Lower lobe of right lung (tissue), 2 donors: ENCODE results near the gene PSMB5. TPM values are rescaled to one million over a fixed set of nuclear protein-coding genes. Genes with fewer than 3 reads are reported as not detected.

ENCODE experiments used
- ATAC-seq, 2 donors: fragments of 200-7000 bp; cut with Tn5 transposase; one replicate each; pipeline ENCODE4 v1.9.1; 2020 to 2022; ENCODE audit warnings: mild to moderate bottlenecking in 2 of 2, moderate library complexity in 2 of 2
- DNase-seq: peaks from one replicate; pipeline ENCODE4 v3.0.0-alpha.2; 2020
- H3K27ac ChIP-seq: fragments of 200-600 bp; one replicate; pipeline ENCODE4 v1.8.0; 2022
- H3K27me3 ChIP-seq: fragments of 200-600 bp; one replicate; pipeline ENCODE4 v1.8.0; 2022; ENCODE audit warnings: low read depth
- H3K36me3 ChIP-seq: fragments of 200-600 bp; one replicate; pipeline ENCODE4 v1.8.0; 2022; ENCODE audit warnings: mild to moderate bottlenecking
- H3K4me1 ChIP-seq: fragments of 200-600 bp; one replicate; pipeline ENCODE4 v1.8.0; 2022
- H3K4me3 ChIP-seq: fragments of 200-600 bp; one replicate; pipeline ENCODE4 v1.8.0; 2022; ENCODE audit warnings: mild to moderate bottlenecking
- H3K9me3 ChIP-seq: fragments of 200-600 bp; one replicate; pipeline ENCODE4 v1.8.0; 2022
- CTCF ChIP-seq: fragments of 200-600 bp; IDR thresholded peaks from one replicate; pipeline ENCODE4 v1.8.0; 2022; ENCODE audit warnings: antibody characterized with exemption, mild to moderate bottlenecking
- intact Hi-C: fragments of 100-400 bp; cut with DNase I; formaldehyde crosslinking; loops from one replicate; pipeline ENCODE4 v1.11.0; 2022
- total RNA-seq: library from RNA; stranded (reverse); fragmentation: NEBNext Ultra II Directional; extraction: Animal tissue kit (Norgen Biotek cat#: 25700); gene quantifications from one replicate; pipeline ENCODE4 v1.2.1, GENCODE V29; 2021
- donor health status: DM: no; HTN: yes; CAD: no; lungs with severe emphysema.

The PSMB5 gene
- total RNA-seq, 1 donor from 2014 or later, result 71.5 TPM

- intact Hi-C loops, result no loop called here
- Histone ChIP-seq H3K9me3 (no peaks in the 10 kb centered on the region), H3K4me1 (peaks cover 4% of the 10 kb centered on the region), H3K4me3 (no peak overlapping the region), H3K27me3 (no peaks in the 10 kb centered on the region), H3K36me3 (peaks cover 10% of the 10 kb centered on the region), H3K27ac (no peak overlapping the region)
- no peak for TF ChIP-seq CTCF
- DNase-seq (no peak), ATAC-seq (no peak)
Measured at GRCh38 chr14:23000860-23001259, 33.8 kb downstream of the PSMB5 start.

- intact Hi-C loops, result no loop called here
- ATAC-seq, result no peak
- no peak for TF ChIP-seq CTCF
- DNase-seq, result no peak
- H3K4me1 ChIP-seq, result peaks cover 9% of the 10 kb centered on the region
- H3K9me3 ChIP-seq, result no peaks in the 10 kb centered on the region
- no peak overlapping the region for H3K4me3 ChIP-seq
- no peaks in the 10 kb centered on the region for H3K27me3 ChIP-seq
- no peak overlapping the region for H3K27ac ChIP-seq
- peaks cover 10% of the 10 kb centered on the region for H3K36me3 ChIP-seq
Measured at GRCh38 chr14:22998329-22999012, 36.2 kb downstream of the PSMB5 start.

- H3K9me3 ChIP-seq, result no peaks in the 10 kb centered on the region
- intact Hi-C loops, result no loop called here
Measured at GRCh38 chr14:22997676-22998323, 36.9 kb downstream of the PSMB5 start.

GRCh38 chr14:22996768-22997654 lies 37.7 kb downstream of the PSMB5 start:
- no peak for DNase-seq
- no peak for ATAC-seq
- Histone ChIP-seq H3K27ac (no peak overlapping the region), H3K27me3 (no peaks in the 10 kb centered on the region), H3K36me3 (peaks cover 11% of the 10 kb centered on the region), H3K4me3 (no peak overlapping the region), H3K9me3 (no peaks in the 10 kb centered on the region), H3K4me1 (peaks cover 9% of the 10 kb centered on the region)
- TF ChIP-seq CTCF, result no peak
- intact Hi-C loops, result no loop called here

More at GRCh38 chr14:22997676-22998323, 36.9 kb downstream of the PSMB5 start:
- no peak for DNase-seq
- no peak overlapping the region for H3K4me3 ChIP-seq
- H3K36me3 ChIP-seq, result peaks cover 10% of the 10 kb centered on the region
- no peak for TF ChIP-seq CTCF
- no peak for ATAC-seq
- H3K27ac ChIP-seq, result no peak overlapping the region
- H3K27me3 ChIP-seq, result no peaks in the 10 kb centered on the region
- peaks cover 9% of the 10 kb centered on the region for H3K4me1 ChIP-seq

GRCh38 chr14:22995889-22996625 lies 38.6 kb downstream of the PSMB5 start:
- no peak for TF ChIP-seq CTCF
- no peak overlapping the region for H3K4me3 ChIP-seq
- intact Hi-C loops, result no loop called here
- ATAC-seq (peak; percentile 69 to 87), DNase-seq (no peak)
- H3K9me3 ChIP-seq, result no peaks in the 10 kb centered on the region
- H3K27me3 ChIP-seq, result no peaks in the 10 kb centered on the region
- no peak overlapping the region for H3K27ac ChIP-seq
- H3K4me1 ChIP-seq, result peaks cover 9% of the 10 kb centered on the region
- H3K36me3 ChIP-seq, result peaks cover 20% of the 10 kb centered on the region
